ENCODE results near the gene TUBGCP6. TPM values are rescaled to one million over a fixed set of nuclear protein-coding genes. Genes with fewer than 3 reads are reported as not detected.

TUBGCP6 gene
- total RNA-seq, 1 experiment from 2014 or later = 38.6 TPM

DNA sequence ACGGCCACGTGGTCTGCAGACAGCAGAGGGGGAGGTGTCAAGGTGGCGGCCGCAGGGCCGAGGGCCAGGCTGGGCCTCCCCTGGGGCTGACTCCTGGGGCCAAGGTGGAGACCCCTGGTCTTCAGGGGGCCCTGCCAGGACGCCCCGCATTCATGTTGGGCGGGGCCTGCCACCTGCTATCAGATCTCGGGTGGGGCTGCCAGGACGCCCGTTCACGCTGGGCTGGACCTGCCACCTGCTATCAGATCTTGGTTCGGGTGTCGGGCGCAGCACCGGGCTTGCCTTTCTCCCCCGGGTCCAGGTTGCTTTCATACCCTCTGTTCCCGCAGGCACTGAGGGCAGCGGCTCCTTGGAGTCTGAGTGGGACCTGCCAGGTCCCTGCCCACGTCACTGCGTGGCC lies 41.5 kb upstream of the TUBGCP6 start:
- Histone ChIP-seq H3K9me2 (ENCODE audit: insufficient read depth) (no peaks in the 10 kb centered on the region), H2AFZ (ENCODE audit: low read depth, low read length, poor library complexity, severe bottlenecking) (no peak overlapping the region), H4K20me1 (ENCODE audit: insufficient read depth) (no peaks in the 10 kb centered on the region), H3K36me3 (ENCODE audit: control insufficient read depth in 1 of 2, insufficient read depth in 2 of 2, low read length in 2 of 2) (peaks cover 24 to 61% of the 10 kb centered on the region in 2 experiments), H3K27me3 (ENCODE audit: insufficient read depth, low read length) (no peaks in the 10 kb centered on the region), H3K4me3 (replicated peaks in 1 of 2; ENCODE audit: low read depth in 1 of 2, low read length in 2 of 2) (no peak overlapping the region), H3K79me2 (ENCODE audit: insufficient read depth, low read length) (peaks cover 54% of the 10 kb centered on the region), H3K9me3 (ENCODE audit: control insufficient read depth in 1 of 2, insufficient read depth in 1 of 2, low read depth in 1 of 2, low read length in 2 of 2) (no peaks in the 10 kb centered on the region), H3K4me2 (ENCODE audit: low read length) (no peak overlapping the region), H3K27ac (ENCODE audit: low read depth, low read length) (no peak overlapping the region; the same call in 1 of the 2 replicates), H3K4me1 (ENCODE audit: control insufficient read depth in 1 of 2, insufficient read depth in 2 of 2, low read length in 2 of 2) (peaks cover 20 to 25% of the 10 kb centered on the region in 2 experiments), H3K9ac (ENCODE audit: low read length) (no peak overlapping the region)
- ATAC-seq = no peak
- intact Hi-C loops (cut with micrococcal nuclease) = no loop called here
- DNase-seq (ENCODE audit: low read depth, low spot score) = no peak
- TF ChIP-seq TCF7L2 (IDR thresholded peaks at IDR 0.05; ENCODE audit: borderline replicate concordance, extremely low read depth, insufficient read depth, insufficient read length) (no peak), CEBPB (IDR thresholded peaks at IDR 0.05; ENCODE audit: low read depth) (no peak), POLR2A (IDR thresholded peaks at IDR 0.05; ENCODE audit: borderline replicate concordance, extremely low read depth, insufficient read depth, insufficient read length) (no peak), ELF1 (IDR thresholded peaks at IDR 0.05; ENCODE audit: borderline replicate concordance, low read depth) (no peak), EZH2 (IDR thresholded peaks at IDR 0.05) (no peak), SIN3A (IDR thresholded peaks at IDR 0.05; ENCODE audit: low read depth) (no peak), FOSL1 (IDR thresholded peaks at IDR 0.05; ENCODE audit: low read depth) (no peak), EZH2phosphoT487 (IDR thresholded peaks at IDR 0.05; ENCODE audit: borderline replicate concordance) (no peak), CTCF (IDR thresholded peaks at IDR 0.05 in 2 of 3, conservative IDR thresholded peaks at IDR 0.05 in 1 of 3; ENCODE audit: borderline replicate concordance in 1 of 3, insufficient read depth in 1 of 3, low read depth in 2 of 3, low read length in 2 of 3) (no peak), EGR1 (IDR thresholded peaks at IDR 0.05; ENCODE audit: low read depth) (no peak)
- ChIA-PET POLR2A (no interaction called here), CTCF (no interaction called here), RAD21 (ENCODE audit: low non-redundant PET in 1 of 2, low total read pairs in 2 of 2, uncharacterized antibody in 2 of 2, unreplicated experiment in 2 of 2) (no interaction called here)
- BruUV-seq (replicated peaks) = no TSS peak

All from HCT116 (cell line).